22Rv1 (cell line): Measurements from ENCODE around the gene CHST3.

Experiments
- H3K27ac ChIP-seq: fragments of 450-650 bp; 2 replicates; pipeline ENCODE4 v1.5.1; 2017
- ZFX ChIP-seq: fragments of 450-650 bp; IDR thresholded peaks from 2 replicates; pipeline ENCODE4 v1.6.1; 2017; ENCODE audit warnings: antibody characterized with exemption, borderline replicate concordance
- TF ChIP-seq, protein P1 (sequence below): fragments of 450-650 bp; IDR thresholded peaks from 2 replicates; pipeline ENCODE4 v1.5.1; 2017; ENCODE audit warnings: mild to moderate bottlenecking

The CHST3 gene

GRCh38 chr10:71998840-71999194 is 34.6 kb downstream of the CHST3 start:
- TF ChIP-seq, protein P1, sequence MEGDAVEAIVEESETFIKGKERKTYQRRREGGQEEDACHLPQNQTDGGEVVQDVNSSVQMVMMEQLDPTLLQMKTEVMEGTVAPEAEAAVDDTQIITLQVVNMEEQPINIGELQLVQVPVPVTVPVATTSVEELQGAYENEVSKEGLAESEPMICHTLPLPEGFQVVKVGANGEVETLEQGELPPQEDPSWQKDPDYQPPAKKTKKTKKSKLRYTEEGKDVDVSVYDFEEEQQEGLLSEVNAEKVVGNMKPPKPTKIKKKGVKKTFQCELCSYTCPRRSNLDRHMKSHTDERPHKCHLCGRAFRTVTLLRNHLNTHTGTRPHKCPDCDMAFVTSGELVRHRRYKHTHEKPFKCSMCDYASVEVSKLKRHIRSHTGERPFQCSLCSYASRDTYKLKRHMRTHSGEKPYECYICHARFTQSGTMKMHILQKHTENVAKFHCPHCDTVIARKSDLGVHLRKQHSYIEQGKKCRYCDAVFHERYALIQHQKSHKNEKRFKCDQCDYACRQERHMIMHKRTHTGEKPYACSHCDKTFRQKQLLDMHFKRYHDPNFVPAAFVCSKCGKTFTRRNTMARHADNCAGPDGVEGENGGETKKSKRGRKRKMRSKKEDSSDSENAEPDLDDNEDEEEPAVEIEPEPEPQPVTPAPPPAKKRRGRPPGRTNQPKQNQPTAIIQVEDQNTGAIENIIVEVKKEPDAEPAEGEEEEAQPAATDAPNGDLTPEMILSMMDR: no peak
- TF ChIP-seq ZFX: no peak
- H3K27ac ChIP-seq: no peak overlapping the region

GRCh38 chr10:71999360-72000072 is 35.3 kb downstream of the CHST3 start:
- TF ChIP-seq ZFX: no peak
- TF ChIP-seq, protein P1: no peak
- no peak overlapping the region for H3K27ac ChIP-seq

DNA sequence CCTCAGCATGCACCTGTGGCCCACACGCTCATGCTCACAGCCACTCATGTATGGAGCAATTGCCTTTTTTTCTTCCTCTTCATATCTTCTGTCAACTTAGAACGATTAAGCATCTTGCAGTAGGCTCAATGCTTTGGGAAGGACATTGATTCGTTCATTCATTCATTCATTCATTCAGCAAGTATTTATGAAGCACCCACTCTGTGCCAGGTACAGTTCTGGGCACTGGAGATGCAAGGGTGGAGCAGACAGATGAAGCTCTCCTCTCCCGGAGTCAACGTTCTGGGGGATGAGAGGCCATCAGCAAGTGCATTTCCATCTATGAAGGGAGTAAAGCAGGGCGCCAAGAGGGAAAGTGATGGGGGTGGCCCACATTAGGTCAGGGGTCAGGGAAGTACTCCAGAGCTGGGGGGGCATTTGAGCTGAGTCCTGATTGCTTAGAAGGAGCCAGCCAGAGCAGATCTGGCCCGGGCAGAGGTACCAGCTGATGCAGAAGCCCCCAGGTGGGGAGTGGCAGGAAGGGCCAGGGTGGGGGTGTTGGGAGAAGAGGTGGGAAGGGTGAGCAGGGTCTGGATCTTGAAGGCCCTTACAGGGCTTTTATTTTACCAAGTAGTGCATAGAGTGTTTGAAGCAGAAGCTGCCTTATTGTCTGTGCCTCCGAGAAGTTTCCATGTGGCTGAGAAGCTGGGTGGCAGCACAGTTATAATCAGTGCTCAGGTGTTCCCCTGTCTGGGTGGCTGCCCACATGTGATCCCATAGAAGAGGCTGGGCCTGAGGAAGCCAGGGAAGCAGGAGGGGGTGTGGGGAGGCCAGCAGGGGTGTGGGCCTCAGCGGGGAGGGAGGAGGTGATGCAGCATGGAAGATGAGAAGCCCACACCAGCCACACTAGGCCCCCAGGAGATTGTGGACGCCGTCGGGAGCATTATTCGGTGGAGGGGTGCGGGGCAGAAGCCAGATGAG is 36.2 kb downstream of the CHST3 start:
- no peak overlapping the region for H3K27ac ChIP-seq
- no peak for TF ChIP-seq ZFX
- TF ChIP-seq, protein P1: no peak

DNA sequence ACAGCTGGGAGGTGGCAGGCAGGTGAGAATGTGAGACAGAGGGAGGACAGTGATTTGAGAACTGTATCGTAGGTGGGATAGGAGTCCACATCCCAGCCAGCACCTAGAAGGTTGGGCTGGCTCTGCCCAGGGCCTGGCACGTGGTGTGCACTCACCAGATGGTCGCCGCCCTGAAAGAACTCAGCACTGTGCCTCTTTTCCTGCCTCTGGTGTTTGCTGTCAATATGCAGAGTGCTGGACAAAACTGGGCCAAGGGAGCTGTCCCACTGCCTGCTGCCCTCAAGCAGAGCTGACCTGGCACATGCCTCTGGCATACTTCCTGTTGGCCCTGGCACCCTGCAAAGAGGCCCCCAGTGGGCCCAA is 36.8 kb downstream of the CHST3 start:
- H3K27ac ChIP-seq: no peak overlapping the region
- TF ChIP-seq ZFX: no peak
- TF ChIP-seq, protein P1: no peak

DNA sequence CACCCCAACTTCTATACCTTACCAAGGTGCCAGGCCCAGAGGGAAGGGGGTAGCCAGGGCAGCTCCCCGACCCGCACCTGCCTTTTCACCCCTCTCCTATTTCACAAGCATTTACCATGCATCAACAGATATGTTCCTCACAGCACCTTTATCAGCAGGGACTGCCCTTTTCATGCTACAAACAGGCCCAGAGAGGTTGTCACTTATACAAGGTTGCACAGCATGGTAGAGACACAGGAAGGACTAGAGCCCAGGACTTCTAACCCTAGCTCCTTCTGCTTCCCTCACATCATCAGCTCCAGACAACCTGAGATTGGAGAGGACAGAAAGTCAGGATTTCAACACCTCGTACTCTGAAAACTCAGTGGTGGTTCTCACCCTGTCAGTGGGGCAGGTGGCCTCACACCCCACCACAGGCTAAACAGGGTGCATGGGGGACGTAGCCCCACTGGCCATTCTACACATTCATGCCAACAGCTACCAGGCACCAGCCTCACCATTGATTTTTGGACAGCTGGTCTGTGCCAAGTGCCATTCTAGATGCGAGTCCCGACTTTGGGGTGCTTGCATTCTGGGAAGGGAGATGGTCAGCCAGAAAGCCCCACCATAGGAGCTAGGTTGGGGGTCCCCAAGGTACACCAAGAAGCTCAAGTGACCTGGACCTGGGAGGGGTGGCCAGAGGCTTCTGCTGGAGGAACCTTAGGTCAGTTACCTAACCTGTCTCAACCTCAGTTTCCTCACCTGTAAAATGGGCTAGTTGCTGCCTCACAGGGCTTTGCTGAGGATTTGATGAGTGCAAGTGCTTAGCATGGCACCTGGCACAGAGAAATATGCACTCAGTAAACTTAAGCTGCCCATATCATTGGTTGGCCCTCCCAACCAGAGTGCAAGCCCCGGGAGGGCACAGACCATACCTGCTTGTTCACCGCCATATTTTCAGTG is 38.4 kb downstream of the CHST3 start:
- no peak for TF ChIP-seq ZFX
- TF ChIP-seq, protein P1: no peak
- no peak overlapping the region for H3K27ac ChIP-seq

DNA sequence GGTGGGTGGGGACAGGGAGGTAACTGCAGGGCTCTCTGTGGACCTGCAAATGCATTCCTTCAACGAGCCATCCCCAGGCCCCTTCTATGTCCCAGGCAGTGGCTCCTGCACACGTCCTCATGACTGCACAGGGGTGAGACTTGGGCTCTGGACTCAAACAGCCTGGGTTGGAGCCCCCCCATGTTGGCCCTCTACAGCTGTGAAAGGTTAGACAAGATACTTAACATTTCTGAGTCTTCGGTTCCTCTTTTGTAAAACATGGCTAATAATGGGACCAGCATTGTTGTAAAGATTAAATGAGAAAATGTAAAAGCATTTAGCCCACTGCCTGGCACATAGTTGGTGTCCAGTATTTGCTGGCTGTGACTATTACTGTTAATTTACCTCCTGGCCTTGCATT is 41.8 kb downstream of the CHST3 start:
- TF ChIP-seq ZFX: no peak
- TF ChIP-seq, protein P1: no peak
- no peak overlapping the region for H3K27ac ChIP-seq
